ENCODE measurements around the gene NCOA1.
"Not testable (repeated sequence)": the region's sequence is repeated elsewhere in the genome, so short reads cannot be mapped to it uniquely, and the experiment has no call there.

The NCOA1 gene

DNA sequence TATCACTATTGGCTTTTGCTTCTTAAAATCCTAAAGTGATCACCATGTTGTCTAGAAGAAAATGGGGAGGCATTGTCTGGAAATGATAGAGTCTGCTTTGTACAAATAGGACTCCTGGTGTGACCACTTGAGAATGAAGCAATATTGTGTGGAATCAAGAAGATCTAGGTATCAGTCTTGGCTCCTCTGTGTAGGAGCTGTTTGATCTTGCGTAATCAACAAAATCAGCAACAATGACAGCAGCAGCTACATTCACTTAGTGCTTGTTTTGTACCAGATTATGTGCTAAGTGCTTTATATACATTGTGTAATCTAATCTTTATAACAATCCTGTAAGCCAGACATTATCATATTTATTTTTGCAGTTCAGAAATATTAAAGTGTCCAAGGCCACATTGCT is 17.8 kb downstream of the NCOA1 start:
- peak; percentile 49 for DNase-seq (ENCODE audit: low read depth)

DNA sequence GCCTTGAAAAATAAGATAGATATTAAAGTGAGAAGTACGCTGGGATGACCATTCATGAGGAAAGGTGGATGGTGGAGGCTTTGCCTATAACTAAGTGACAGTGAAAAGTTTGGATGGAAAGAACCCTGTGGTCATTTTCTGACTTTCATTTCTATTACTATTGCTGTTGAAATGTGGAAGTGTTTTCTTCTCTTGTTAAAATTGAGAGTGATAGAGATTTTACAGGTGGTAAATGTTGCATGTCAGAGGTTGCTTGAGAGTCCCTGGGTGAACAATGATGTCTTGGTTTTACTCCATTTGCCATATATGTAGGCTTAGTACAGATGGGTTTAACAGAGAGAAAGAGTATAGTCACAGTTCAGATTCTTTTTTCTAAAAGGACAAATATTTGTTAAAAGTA is 18.4 kb downstream of the NCOA1 start:
- no peak for DNase-seq (ENCODE audit: low read depth)

DNA sequence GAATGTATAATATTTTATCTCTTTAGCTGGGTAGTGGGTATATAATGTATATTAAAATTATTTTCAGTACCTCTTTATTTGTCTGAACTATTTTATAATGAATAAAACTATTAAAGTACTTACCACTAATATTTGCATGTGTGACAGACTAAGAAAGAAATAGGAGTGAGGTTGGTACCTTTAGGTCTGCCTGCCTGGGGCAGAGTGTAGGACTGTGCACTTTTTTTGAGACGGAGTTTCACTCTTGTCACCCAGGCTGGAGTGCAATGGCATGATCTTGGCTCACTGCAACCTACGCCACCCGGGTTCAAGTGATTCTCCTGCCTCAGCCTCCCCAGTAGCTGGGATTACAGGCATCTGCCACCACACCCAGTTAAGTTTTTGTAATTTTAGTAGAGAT is 18.8 kb downstream of the NCOA1 start:
- no peak for DNase-seq (ENCODE audit: low read depth)

DNA sequence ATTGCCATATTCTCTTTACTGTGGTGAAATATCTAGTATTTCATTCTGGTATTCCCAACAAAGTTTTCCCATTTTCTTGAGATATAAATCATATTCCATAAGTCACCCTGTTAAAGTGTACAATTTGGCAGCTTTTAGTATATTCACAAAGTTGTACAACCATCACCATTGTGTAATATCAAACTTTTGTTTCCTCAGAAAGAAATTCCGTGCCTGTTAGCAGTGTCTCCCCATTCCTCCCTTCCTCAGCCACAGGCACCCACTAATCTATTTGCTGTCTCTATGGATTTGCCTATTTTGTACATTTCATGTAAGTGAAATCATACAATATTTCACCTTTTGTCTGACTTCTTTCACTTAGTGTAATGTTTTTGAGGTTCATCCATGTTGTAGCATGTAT is 19.7 kb downstream of the NCOA1 start:
- DNase-seq (ENCODE audit: low read depth), result peak; percentile 6

DNA sequence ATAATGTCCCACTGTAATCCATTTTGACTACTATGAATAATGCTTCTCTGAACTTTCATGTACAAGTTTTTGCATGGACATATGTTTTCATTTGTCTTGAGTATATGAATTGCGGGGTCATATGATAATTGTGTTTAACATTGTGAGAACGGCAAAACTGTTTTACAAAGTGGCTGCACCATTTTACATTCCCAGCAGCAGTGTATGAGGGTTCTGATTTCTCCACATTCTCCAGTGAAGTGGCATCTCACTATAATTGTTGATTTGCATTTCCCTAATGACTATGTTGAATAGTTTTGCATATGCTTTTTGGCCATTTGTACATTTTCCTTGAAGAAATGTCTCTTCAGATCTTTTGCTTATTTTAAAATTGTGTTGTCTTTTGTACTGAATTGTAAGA is 20.1 kb downstream of the NCOA1 start:
- no peak for DNase-seq (ENCODE audit: low read depth)

DNA sequence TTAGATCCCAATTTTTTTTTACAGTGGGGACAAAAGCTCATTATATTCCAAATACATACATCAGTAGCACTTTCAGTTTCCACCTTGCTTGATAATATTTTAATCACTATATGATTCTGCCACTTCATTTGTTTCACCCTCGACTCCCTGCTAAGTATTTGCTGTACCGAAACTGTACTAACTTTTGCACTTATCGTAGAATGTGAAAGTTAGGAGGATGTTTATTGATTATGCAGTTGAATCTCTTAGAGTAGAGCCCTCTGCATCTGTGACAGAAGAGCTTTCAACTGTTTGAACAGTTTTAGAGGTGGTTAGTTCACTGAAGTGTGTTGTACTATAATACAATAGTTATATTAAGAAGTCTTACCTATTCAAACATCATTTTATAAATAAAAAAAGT is 20.8 kb downstream of the NCOA1 start:
- no peak for DNase-seq (ENCODE audit: low read depth)

DNA sequence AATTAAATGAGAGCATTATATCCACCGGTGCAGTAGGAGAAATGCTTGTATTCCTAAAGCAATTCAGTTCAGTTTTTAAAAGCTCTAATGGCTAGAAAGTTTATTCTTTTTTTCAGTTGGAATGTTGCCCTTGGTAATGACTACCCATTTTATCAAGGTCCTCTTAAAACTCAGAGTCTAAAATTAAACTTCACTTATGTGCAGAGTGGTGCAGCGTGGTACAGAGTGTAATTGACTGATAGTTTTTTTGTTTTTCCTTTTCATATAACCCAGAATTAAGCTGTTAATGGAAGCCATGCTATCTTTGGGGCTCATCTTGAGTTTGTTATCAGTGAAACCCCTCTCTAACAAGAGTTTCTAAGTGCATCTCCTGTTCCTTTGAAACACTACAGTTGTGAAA is 21.4 kb downstream of the NCOA1 start:
- DNase-seq (ENCODE audit: low read depth), result no peak

DNA sequence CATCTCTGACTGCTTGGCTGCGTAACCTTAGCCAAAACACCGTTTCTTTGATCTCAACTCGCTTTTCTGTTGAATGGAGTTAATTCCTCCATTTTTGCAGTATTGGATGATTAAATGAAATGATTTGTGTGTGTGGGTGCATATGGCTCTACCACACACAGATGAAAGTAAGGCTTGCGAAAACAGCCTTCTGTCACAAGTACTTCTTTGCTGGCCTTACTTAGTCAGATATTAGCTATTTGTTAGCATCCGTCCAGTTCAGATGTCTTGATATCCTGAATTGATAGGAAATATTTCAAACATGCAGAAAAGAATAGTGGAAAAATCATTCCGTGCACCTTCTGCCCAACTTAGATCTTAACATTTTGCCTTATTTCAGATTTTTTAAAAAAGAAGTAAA is 21.8 kb downstream of the NCOA1 start:
- DNase-seq (ENCODE audit: low read depth), result peak; percentile 36

DNA sequence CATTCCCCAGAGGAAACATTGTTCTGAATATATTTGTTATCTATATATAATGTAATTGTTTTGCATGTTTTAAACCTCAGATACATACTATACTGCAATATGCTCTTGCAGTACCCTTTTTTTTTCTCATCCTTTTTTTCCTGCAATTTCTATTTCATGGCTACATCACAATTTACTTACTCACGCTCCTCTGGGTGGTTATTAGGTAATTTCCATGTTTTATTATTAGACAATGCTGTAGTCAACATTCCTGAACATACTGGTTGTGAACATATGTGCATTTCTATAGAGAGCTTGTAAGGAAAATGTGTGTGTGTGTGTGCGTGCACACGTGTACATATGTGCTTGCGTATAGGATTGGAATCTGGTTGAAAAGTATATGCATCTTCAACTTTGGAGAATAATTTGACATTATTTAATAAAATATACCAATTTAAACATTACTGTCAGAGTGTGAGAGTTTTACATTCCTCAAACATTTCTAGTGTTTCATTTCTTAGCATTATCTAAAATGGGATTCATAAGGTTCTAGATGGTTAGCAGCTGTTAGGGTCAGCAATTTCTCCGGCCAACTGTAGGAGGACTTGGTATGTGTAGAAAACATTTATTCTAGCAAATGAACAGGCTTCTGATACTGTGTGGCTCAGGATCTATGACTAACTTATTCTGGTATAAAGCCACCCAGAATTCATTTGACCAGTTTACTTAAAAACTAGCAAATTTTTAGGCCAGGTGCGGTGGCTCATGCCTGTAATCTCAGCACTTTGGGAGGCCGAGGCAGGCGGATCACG is 22.4 kb downstream of the NCOA1 start:
- peak; percentile 11 for DNase-seq (ENCODE audit: low read depth)

DNA sequence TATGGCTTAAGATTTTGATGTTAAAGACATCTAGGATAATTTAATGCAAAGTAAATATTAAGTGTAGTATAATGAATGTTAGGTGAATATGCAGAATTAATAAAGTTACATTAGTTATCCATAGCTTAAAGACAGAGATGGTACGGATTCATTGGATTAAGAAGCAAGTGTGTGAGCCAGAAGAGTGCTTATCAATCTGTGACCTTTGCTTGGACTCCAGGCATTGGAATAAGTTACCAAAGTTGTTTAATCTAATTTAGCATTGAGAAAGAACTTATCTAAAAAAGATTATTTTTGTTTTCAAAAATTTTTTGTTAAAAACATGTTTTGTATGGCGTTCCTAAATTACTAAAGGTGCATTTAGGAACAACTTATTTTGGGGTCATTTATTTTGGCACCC is 23.8 kb downstream of the NCOA1 start:
- DNase-seq (ENCODE audit: low read depth), result no peak

DNA sequence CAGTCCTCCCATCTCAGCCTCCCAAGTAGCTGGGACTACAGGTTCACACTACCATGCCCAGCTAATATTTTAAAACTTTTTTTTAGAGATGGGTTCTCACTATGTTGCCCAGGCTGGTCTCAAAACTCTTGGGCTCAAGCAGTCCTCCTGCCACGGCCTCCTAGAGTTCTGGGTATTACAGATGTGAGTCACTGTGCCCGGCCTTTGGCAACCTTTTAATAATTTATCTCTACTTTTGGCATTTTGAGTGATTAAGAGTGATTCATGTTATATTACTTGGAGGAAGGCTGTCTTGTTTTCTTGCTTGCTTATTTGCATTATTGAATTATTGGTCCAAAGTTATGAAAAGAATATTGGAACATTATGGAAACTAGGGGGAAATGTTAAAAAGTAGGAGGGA is 24.3 kb downstream of the NCOA1 start:
- peak; percentile 12 for DNase-seq (ENCODE audit: low read depth)

DNA sequence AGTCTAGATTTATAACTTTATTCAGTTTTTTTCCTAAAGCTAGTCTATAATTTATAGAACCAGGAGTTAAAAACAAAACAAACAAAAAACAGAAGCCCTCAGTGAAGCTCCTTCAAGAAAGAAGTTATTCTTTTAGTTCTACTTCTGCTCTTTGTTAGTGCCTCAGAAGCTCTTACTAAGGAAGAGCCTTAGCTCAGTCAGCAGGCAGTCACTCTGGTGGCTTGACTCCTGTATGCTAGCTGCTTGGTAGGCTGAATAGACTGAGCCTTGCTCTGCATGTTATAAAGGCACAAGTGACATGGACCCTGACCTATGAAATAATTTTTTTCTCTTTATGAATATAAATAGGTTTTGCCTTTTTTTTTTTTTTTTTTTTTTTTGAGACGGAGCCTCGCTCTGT is 24.8 kb downstream of the NCOA1 start:
- DNase-seq (ENCODE audit: low read depth), result no peak

DNA sequence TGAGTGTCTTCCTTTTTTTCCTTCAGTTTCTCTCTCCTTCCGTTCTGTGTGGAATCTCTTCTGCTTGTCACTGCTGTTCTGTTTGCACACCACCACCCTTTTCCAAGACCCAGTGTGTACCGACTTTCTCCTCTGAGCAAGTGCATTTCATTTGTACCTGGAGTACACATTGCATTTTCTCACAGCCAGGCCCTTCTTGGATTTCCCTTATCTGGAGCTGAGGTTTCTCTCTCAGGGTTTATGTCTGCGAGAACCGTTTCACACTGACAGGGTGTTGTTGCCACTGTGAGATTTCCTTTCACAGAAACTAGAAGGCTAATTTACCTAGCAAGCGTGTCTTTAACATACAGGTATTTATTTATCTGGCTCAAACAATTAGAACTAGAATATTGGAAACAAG is 26.2 kb downstream of the NCOA1 start:
- DNase-seq (ENCODE audit: low read depth), result no peak

DNA sequence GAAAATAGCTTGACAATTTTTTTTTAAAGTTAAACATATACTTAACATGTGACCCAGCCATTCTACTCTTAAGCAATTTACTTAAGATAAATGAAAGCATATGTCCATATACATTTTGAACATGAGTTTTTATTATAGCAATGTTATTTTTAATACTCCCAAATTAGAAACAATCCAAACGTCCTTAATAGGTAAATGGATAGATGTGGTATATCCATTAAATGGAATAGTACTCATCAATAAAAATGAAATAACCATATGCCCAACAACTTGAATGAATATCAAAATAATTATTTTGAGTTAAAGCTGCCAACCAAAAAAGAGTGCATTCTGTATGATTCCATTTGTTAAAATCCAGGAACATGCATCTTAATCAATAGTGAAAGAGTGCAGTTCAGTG is 29.1 kb downstream of the NCOA1 start:
- DNase-seq (ENCODE audit: low read depth), result no peak

DNA sequence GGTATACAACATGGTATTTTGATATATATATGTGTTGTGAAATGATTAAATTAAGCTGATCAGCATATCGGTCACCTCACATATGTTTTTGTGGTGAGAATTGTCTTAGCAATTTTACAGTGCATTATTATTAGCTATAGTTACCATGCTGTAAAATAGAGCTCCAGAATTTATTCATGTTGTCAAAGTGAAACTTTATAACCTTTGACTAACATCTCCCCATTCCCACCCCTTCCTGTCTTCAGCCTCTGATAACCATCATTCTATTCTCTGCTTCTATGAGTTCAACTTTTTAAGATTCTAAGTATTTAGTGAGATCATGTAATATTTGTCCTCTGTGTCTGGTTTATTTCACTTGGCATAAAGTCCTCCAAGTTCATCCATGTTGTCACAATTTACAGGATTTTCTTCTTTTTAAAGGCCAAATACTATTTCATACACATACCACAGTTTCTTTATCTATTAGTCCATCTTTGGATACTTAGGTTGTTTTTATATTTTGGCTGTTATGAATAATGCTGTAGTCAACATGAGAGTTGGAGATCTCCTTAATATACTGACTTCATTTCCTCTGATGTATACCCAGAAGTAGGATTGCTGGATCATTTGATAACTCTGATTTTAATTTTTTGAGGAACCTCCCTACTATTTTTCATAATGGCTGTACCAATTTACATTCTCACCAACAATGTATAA is 30.3 kb downstream of the NCOA1 start:
- DNase-seq (ENCODE audit: low read depth), result no peak

DNA sequence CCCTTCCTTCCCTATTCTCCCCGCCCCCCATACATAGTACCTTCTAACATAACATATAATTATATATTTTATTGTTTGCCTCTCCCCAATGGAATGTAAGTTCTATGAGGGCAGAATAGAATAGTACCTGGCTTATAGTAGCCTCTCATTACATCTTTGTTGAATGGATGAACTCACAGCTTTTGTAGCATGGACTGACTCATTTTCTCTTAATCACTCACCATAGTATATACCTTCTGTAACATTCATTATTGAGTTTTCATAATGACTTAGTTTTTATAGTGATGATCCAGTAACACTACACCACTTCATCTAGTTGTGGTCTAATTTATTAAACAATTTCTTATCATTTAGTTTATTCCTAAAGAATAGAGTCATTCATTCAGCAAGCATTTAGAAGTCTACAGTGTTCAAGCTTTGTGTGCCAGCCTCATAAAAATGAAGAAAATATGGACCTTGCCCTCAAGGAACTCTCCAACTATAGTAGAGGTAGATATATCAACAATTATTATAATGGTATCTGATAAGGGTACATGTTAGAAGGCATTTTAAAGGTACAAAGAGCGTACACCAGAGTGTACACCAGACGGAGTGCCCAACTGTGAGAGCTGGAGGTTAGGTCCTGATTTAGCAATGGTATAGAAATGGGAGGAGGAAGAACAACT is 31.1 kb downstream of the NCOA1 start:
- no peak for DNase-seq (ENCODE audit: low read depth)

DNA sequence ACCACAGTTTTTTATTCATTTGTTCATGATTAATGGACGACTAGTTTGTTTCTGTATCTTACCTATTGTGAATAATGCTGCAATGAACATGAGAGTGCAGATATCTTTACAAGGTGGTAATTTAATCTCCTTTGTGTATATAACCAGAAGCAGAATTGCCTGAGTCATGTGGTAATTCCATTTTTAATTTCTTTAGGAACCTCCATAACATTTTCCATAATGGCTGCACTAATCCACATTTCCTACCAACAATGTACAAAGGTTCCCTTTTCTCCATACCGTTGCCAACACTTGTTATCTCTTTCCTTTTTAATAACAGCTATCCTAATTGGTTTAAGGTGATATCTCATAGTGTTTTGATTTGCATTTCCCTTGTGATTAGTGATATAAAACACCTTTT is 36.5 kb downstream of the NCOA1 start:
- no peak for DNase-seq (ENCODE audit: low read depth)

DNA sequence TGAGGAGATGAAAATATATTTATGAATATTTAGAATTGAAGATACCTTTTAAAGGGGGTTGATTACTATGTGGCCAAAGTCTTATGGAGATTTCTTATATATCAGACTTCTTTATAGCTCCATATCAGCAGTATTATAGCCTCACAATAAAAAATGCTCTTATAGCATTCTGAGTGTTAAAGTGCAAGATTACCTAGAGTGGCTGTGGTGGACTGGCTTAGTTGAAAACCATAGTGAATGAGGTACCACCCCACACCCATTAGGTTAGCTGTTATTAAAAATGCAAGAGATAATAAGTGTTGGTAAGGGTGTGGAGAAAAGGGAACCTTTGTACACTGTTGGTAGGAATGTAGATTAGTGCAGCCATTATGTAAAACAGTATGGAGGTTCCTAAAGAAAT is 39.7 kb downstream of the NCOA1 start:
- no peak for DNase-seq (ENCODE audit: low read depth)

DNA sequence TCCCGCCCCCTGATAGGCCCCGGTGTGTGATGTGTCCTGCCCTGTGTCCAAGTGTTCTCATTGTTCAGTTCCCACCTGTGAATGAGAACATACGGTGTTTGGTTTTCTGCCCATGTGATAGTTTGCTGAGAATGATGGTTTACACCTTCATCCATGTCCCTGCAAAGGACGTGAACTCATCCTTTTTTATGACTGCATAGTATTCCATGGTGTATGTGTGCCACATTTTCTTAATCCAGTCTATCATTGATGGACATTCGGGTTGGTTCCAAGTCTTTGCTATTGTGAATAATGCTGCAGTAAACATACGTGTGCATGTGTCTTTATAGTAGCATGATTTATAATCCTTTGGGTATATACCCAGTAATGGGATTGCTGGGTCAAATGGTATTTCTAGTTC is 40.6 kb downstream of the NCOA1 start:
- not testable (repeated sequence) for DNase-seq (ENCODE audit: low read depth)

DNA sequence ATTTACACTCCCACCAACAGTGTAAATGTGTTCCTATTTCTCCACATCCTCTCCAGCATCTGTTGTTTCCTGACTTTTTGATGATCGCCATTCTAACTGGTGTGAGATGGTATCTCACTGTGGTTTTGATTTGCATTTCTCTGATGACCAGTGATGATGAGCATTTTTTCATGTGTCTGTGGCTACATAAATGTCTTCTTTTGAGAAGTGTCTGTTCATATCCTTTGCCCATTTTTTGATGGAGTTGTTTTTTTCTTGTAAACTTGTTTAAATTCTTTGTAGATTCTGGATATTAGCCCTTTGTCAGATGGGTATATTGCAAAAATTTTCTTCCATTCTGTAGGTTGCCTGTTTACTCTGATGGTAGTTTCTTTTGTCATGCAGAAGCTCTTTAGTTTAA is 41.0 kb downstream of the NCOA1 start:
- DNase-seq (ENCODE audit: low read depth), result not testable (repeated sequence)

DNA sequence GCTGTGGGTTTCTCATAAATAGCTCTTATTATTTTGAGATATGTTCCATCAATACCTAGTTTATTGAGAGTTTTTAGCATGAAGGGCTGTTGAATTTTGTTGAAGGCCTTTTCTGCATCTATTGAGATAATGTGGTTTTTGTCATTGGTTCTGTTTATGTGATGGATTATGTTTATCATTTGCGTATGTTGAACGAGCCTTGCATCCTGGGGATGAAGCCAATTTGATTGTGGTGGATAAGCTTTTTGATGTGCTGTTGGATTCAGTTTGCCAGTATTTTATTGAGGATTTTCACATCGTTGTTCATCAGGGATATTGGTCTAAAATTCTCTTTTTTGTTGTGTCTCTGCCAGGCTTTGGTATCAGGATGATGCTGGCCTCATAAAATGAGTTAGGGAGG is 42.5 kb downstream of the NCOA1 start:
- DNase-seq (ENCODE audit: low read depth), result not testable (repeated sequence)

DNA sequence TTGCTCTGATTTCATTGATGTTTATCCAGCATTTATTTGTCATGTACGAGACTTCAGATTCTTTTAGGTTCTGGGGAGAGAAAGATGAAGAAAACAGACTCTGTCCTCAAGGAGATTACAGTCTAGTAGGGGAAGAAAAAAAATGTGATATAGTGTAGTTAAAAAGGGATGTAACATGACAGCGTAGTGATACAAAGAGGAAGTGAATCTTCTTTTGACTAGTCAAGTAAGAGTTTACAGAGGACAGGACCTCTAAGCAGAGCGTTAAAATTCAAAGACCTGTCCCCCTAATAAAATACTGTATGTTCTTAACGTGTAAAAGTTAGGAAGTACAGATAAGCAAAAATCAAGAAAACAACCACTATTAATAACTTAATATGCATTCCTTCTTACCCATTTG is 47.7 kb downstream of the NCOA1 start:
- no peak for DNase-seq (ENCODE audit: low read depth)

DNA sequence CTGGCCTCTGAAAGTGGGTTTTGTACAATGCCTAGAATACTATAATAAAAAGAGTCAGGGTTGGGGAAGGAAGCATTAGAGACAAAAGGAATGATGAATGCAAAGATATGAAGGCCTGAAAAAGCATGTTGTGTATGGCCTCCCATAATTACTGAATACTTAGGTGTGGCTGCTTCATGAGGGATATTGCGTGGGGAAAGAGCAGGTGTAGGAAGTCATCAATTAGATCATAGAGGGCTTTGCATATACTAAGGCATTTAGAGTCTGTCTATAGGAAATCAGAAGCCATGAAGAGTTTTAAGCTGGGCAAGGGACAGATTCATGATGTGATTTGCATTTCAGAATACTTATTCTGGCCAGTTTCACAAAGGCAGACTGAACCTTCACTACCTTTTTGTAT is 48.2 kb downstream of the NCOA1 start:
- no peak for DNase-seq (ENCODE audit: low read depth)

Measured in iris pigment epithelial cell (primary cell).